ENCODE data around the gene SLC39A8. TPM values are rescaled to one million over a fixed set of nuclear protein-coding genes. Genes with fewer than 3 reads are reported as not detected.
A peak's percentile ranks its signal among the peaks of the same experiment; 100 is the strongest.

Gene SLC39A8
- total RNA-seq, 2 donors from 2014 or later = 11.1 to 19.2 TPM

DNA sequence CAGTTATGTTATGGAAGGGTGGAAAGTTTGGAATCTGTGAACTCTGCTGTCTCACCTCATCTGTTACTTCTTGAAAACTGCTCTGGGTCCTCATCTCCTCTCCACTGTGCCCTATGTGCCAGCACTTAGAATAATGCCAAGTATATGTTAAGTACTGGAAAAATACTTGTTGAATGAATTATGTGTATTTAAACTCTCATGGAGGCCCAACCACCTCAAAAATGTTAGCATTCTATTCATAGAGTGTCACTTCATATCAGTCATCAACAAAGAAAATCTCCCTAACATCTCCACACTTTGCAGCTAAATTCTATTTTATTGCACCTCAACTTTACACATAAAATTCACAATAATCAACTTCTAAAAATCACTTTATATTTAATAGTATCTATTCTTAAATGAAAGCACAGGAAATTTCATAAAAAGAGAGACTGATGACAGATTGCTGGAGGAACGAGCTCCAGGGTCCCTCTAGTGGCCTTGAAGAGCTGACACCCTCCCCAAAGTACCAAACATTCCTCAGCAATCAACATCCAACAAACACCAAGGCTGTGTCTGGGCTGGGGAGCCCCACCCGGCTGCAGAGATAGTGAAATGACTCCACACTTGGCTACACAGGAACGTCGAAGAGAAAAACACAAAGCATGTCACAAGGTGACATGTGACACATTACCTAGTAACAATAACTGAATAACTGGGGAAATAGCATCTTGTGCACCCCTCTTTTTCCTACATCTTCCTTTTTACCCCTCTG lies 45.8 kb downstream of the SLC39A8 start:
- DNase-seq (ENCODE audit: low spot score) = no peak
- 21% methylated on average over 4 of the region's 4 CpGs for WGBS
- no peak overlapping the region for H3K27ac ChIP-seq
- H3K9me3 ChIP-seq = no peaks in the 10 kb centered on the region
- TF ChIP-seq, protein P1, sequence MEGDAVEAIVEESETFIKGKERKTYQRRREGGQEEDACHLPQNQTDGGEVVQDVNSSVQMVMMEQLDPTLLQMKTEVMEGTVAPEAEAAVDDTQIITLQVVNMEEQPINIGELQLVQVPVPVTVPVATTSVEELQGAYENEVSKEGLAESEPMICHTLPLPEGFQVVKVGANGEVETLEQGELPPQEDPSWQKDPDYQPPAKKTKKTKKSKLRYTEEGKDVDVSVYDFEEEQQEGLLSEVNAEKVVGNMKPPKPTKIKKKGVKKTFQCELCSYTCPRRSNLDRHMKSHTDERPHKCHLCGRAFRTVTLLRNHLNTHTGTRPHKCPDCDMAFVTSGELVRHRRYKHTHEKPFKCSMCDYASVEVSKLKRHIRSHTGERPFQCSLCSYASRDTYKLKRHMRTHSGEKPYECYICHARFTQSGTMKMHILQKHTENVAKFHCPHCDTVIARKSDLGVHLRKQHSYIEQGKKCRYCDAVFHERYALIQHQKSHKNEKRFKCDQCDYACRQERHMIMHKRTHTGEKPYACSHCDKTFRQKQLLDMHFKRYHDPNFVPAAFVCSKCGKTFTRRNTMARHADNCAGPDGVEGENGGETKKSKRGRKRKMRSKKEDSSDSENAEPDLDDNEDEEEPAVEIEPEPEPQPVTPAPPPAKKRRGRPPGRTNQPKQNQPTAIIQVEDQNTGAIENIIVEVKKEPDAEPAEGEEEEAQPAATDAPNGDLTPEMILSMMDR (IDR thresholded peaks at IDR 0.05) = peak in 2 of 4 experiments; percentile 34 to 48
- no peak for TF ChIP-seq POLR2A (IDR thresholded peaks at IDR 0.05)
- intact Hi-C loops (cut with DNase I) = no loop called here
- H3K4me3 ChIP-seq = no peak overlapping the region
- H3K36me3 ChIP-seq = no peaks in the 10 kb centered on the region
- H3K27me3 ChIP-seq (replicated peaks; ENCODE audit: insufficient read depth) = no peaks in the 10 kb centered on the region
- H3K4me1 ChIP-seq (replicated peaks) = no peaks in the 10 kb centered on the region

DNA sequence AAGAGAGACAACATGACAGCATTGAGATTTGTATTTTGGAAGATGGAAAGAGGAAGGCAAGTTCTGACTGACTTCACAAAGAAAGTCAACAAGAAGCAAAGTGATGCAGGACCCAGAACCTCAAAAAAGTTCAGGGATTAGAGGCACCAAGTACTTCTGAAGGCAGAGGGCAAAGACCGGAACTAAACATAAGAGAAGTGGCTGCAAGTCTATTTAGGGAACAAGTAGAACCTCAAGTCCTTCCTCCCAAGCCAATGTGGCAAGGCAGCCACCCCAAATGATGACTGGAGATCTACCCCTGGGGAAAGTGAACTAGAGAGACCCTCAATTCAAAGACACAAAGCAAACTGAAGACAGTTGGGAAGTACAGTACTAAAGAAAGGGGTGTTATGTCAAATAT lies 46.6 kb downstream of the SLC39A8 start:
- intact Hi-C loops (cut with DNase I) = no loop called here
- Histone ChIP-seq H3K27ac (no peak overlapping the region), H3K9me3 (no peaks in the 10 kb centered on the region), H3K36me3 (no peaks in the 10 kb centered on the region), H3K4me3 (no peak overlapping the region), H3K4me1 (replicated peaks) (no peaks in the 10 kb centered on the region), H3K27me3 (replicated peaks; ENCODE audit: insufficient read depth) (no peaks in the 10 kb centered on the region)
- no peak for TF ChIP-seq POLR2AphosphoS5 (IDR thresholded peaks at IDR 0.05)
- TF ChIP-seq, protein P1 (IDR thresholded peaks at IDR 0.05) = no peak
- no peak for TF ChIP-seq POLR2A (IDR thresholded peaks at IDR 0.05)
- no peak for DNase-seq (ENCODE audit: low spot score)
- 77% methylated on average over 1 of the region's 1 CpG for WGBS

DNA sequence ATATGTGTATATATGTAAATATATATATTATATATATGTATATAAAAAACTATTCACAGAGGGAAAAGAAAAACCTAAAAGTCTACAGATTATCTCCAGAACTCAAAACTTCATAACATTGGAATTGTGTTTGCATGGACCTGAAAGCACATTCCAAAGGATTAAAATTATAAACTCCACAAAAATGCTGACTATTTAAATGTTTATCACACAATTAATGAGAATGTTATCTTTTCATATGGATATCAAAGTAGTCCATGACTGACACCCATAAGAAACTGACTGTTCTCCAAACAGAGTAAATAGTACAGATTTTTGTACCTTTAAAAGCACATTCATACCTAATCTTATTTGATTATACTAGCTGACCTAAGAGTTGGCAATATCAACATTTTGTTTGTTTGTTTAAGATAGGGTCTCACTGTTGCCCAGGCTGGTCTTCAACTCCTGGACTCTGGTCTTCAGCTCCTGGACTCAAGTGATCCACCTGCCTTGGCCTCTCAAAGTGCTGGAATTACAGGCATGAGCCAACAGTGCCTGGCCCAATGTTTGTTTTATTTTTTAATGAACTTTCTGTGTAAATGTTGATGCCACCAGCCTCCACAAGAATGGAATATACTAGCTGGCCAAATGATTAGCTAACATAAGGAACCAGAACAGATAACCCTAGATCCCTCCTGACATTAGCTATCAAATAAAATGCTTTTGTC lies 50.0 kb downstream of the SLC39A8 start:
- Histone ChIP-seq H3K27ac (no peak overlapping the region), H3K27me3 (replicated peaks; ENCODE audit: insufficient read depth) (no peaks in the 10 kb centered on the region), H3K4me3 (no peak overlapping the region), H3K36me3 (no peaks in the 10 kb centered on the region), H3K9me3 (no peaks in the 10 kb centered on the region), H3K4me1 (replicated peaks) (no peaks in the 10 kb centered on the region)
- TF ChIP-seq POLR2A (IDR thresholded peaks at IDR 0.05) = no peak
- TF ChIP-seq POLR2AphosphoS5 (IDR thresholded peaks at IDR 0.05) = peak; percentile 54
- peak; percentile 8 for DNase-seq (ENCODE audit: low spot score)
- intact Hi-C loops (cut with DNase I) = no loop called here

DNA sequence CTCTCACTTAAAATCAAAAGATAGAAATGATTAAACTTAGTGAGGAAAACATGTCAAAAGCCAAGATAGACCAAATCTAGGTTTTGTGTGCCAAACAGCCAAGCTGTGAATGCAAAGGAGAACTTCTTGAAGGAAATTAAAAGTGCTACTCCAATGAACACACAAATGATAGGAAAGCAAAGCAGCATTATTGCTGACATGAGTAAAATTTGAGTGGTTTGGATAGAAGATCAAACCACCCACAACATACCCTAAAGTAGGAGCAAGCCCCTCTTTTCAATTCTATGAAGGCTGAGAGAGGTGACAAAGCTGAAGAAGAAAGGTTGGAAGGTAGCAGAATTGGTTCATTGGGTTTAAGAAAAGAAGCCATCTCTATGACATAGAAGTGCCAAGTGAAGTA lies 56.8 kb downstream of the SLC39A8 start:
- H3K27me3 ChIP-seq (replicated peaks; ENCODE audit: insufficient read depth) = no peaks in the 10 kb centered on the region
- TF ChIP-seq POLR2A (IDR thresholded peaks at IDR 0.05) (no peak), POLR2AphosphoS5 (IDR thresholded peaks at IDR 0.05) (no peak)
- TF ChIP-seq, protein P1 (IDR thresholded peaks at IDR 0.05) = no peak
- H3K4me1 ChIP-seq (replicated peaks) = no peaks in the 10 kb centered on the region
- intact Hi-C loops (cut with DNase I) = no loop called here
- H3K9me3 ChIP-seq = no peaks in the 10 kb centered on the region
- no peak for DNase-seq (ENCODE audit: low spot score)
- H3K27ac ChIP-seq = no peak overlapping the region
- no peaks in the 10 kb centered on the region for H3K36me3 ChIP-seq
- no peak overlapping the region for H3K4me3 ChIP-seq

DNA sequence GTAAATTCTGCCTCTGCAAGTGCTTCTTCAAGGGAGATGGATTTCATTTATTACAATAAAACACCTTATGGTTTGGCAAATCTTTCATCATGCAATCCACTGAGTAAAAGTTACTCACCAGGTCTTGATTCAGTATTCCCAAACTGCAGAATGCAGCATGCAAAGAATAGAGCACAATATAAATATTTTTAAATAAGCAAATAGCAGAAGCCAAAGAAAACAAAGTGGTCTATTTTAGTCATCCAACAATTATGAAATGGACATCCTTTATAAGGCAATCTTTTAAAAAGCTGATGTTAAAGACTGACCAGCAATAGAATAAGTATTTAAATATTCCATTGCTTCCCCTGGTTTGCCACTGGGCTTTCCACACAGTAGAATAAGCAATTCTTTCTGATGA lies 59.5 kb downstream of the SLC39A8 start:
- Histone ChIP-seq H3K9me3 (no peaks in the 10 kb centered on the region), H3K27ac (no peak overlapping the region), H3K27me3 (replicated peaks; ENCODE audit: insufficient read depth) (no peaks in the 10 kb centered on the region), H3K36me3 (no peaks in the 10 kb centered on the region), H3K4me1 (replicated peaks) (no peaks in the 10 kb centered on the region), H3K4me3 (no peak overlapping the region)
- TF ChIP-seq POLR2A (IDR thresholded peaks at IDR 0.05) = no peak
- TF ChIP-seq POLR2AphosphoS5 (IDR thresholded peaks at IDR 0.05) = no peak
- TF ChIP-seq, protein P1 (IDR thresholded peaks at IDR 0.05) = no peak
- no peak for DNase-seq (ENCODE audit: low spot score)
- intact Hi-C loops (cut with DNase I) = no loop called here

Data from prostate gland (tissue), 2 donors.